ENCODE measurements around the gene RB1. TPM values are rescaled to one million over a fixed set of nuclear protein-coding genes. Genes with fewer than 3 reads are reported as not detected.

The RB1 gene
- total RNA-seq, 2 donors from 2014 or later: 42.1 to 43.7 TPM

DNA sequence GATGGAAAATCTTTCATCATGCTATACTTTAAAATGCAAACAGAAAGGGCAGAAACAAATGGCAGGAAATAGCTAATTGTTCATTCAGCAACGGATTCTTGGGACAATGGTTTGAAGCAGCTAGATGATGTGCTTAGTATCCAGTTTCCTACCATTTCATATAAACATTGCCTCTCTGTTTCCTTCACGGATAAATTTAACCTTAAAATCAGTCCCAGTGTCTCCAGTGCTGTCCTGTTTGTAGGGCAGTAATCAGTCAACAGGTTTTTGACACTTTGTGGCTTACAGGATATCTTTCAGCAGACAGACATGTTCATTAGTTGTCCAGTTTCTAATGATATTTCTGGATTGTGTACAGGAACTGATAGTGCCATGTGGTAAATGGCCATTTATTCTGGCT, 24.7 kb upstream of the RB1 start:
- no peaks in the 10 kb centered on the region for H3K4me1 ChIP-seq (replicated peaks)
- H3K4me3 ChIP-seq: no peak overlapping the region
- WGBS: 23% methylated on average over 2 of the region's 2 CpGs
- intact Hi-C loops (cut with DNase I): no loop called here
- TF ChIP-seq POLR2A (IDR thresholded peaks at IDR 0.05): no peak
- no peak for TF ChIP-seq POLR2AphosphoS5 (IDR thresholded peaks at IDR 0.05)
- TF ChIP-seq, protein P1, sequence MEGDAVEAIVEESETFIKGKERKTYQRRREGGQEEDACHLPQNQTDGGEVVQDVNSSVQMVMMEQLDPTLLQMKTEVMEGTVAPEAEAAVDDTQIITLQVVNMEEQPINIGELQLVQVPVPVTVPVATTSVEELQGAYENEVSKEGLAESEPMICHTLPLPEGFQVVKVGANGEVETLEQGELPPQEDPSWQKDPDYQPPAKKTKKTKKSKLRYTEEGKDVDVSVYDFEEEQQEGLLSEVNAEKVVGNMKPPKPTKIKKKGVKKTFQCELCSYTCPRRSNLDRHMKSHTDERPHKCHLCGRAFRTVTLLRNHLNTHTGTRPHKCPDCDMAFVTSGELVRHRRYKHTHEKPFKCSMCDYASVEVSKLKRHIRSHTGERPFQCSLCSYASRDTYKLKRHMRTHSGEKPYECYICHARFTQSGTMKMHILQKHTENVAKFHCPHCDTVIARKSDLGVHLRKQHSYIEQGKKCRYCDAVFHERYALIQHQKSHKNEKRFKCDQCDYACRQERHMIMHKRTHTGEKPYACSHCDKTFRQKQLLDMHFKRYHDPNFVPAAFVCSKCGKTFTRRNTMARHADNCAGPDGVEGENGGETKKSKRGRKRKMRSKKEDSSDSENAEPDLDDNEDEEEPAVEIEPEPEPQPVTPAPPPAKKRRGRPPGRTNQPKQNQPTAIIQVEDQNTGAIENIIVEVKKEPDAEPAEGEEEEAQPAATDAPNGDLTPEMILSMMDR (IDR thresholded peaks at IDR 0.05): no peak
- H3K36me3 ChIP-seq: no peaks in the 10 kb centered on the region
- no peak overlapping the region for H3K27ac ChIP-seq
- H3K27me3 ChIP-seq (replicated peaks; ENCODE audit: insufficient read depth): no peaks in the 10 kb centered on the region
- no peak for DNase-seq (ENCODE audit: low spot score)
- H3K9me3 ChIP-seq: no peaks in the 10 kb centered on the region

DNA sequence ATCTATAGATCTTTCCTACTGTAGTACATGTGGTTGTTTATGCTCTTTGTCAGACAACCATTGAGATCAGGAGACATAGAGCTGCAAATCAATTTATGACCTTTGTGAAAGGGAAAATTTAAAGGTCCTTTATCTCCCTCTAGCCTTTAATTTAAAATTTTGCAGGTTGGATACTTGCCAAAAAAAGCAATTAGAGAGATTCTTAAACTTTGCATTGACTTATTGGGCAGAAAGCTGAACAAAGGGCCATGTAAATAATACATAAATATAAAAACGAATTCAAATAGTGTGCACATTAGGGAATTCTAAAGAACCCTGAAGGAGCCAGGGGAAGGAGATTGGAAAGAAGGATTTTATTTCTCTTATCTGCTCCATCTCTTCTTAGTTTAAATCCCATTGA, 22.0 kb upstream of the RB1 start:
- Histone ChIP-seq H3K4me1 (replicated peaks) (no peaks in the 10 kb centered on the region), H3K9me3 (no peaks in the 10 kb centered on the region), H3K27ac (no peak overlapping the region), H3K4me3 (no peak overlapping the region), H3K36me3 (no peaks in the 10 kb centered on the region), H3K27me3 (replicated peaks; ENCODE audit: insufficient read depth) (no peaks in the 10 kb centered on the region)
- no peak for DNase-seq (ENCODE audit: low spot score)
- intact Hi-C loops (cut with DNase I): no loop called here
- 44% methylated on average over 1 of the region's 1 CpG for WGBS
- TF ChIP-seq POLR2AphosphoS5 (IDR thresholded peaks at IDR 0.05) (no peak), POLR2A (IDR thresholded peaks at IDR 0.05) (no peak)
- TF ChIP-seq, protein P1 (IDR thresholded peaks at IDR 0.05): no peak

DNA sequence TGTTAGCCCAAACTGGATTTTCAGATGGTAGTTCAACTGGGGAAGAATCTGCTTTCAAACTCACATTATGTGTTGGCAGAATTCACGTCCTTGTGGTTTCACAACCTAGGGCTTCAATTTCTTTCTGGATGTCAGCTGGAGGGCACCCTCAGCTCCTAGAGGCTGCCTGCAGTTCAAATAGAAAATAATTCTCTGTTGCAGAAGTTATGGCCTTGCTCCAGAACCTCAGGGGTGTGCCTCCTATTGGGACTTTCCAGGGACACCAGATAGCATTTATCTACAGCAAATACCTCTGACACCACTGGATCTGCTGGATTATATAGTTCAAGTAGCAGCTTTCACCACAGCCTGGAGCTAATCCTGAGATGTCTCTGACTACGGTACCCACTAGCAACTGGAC, 11.8 kb upstream of the RB1 start:
- Histone ChIP-seq H3K36me3 (no peaks in the 10 kb centered on the region), H3K9me3 (no peaks in the 10 kb centered on the region), H3K27ac (no peak overlapping the region), H3K27me3 (replicated peaks; ENCODE audit: insufficient read depth) (no peaks in the 10 kb centered on the region), H3K4me1 (replicated peaks) (no peaks in the 10 kb centered on the region), H3K4me3 (no peak overlapping the region)
- intact Hi-C loops (cut with DNase I): no loop called here
- WGBS: 74% methylated on average over 2 of the region's 2 CpGs
- no peak for DNase-seq (ENCODE audit: low spot score)
- TF ChIP-seq, protein P1 (IDR thresholded peaks at IDR 0.05): no peak
- TF ChIP-seq POLR2AphosphoS5 (IDR thresholded peaks at IDR 0.05): no peak
- TF ChIP-seq POLR2A (IDR thresholded peaks at IDR 0.05): no peak

DNA sequence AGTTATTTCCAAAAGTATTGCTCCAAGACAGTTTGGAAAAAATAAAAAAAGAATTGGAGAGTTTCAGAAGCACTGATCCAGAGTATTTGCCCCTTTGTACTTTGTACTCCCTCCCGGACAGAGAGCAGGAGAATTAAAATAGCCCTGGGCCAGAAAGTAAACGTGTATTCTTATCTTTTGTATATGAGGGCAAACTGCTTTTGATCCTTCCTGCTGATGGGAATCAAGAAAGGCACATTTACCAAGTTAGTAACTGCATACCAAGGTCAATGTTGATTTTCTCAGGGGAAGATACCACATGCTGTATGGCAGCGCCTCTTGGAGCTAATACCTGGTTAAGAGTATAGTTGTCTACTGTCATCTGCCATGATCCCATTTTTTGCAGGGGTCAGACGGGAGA, 10.9 kb upstream of the RB1 start:
- H3K9me3 ChIP-seq: no peaks in the 10 kb centered on the region
- H3K4me1 ChIP-seq (replicated peaks): no peaks in the 10 kb centered on the region
- DNase-seq (ENCODE audit: low spot score): no peak
- H3K4me3 ChIP-seq: no peak overlapping the region
- no peaks in the 10 kb centered on the region for H3K36me3 ChIP-seq
- H3K27me3 ChIP-seq (replicated peaks; ENCODE audit: insufficient read depth): no peaks in the 10 kb centered on the region
- TF ChIP-seq, protein P1 (IDR thresholded peaks at IDR 0.05): no peak
- TF ChIP-seq POLR2AphosphoS5 (IDR thresholded peaks at IDR 0.05) (no peak), POLR2A (IDR thresholded peaks at IDR 0.05) (no peak)
- 67% methylated on average over 4 of the region's 4 CpGs for WGBS
- intact Hi-C loops (cut with DNase I): no loop called here
- H3K27ac ChIP-seq: no peak overlapping the region

DNA sequence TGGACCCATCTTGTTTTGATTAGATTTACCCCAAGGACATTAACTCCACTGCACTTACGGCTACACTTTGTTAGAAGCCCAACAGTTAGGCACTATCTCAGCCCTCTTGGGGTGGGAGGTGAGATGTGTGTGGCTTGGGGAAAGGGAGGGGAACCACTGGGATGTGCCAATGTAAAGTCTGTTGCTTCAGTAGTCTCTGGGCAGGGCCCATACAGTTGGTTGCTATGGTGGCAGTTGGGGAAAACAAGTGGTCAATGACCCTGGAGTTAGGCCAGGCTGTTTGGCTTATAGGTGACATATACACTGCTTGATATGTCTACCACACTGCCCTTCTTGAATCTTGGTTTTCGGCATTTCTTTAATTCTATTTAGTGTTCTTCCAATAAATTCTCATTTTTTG, 8.9 kb upstream of the RB1 start:
- H3K9me3 ChIP-seq: no peaks in the 10 kb centered on the region
- DNase-seq (ENCODE audit: low spot score): no peak
- H3K36me3 ChIP-seq: no peaks in the 10 kb centered on the region
- intact Hi-C loops (cut with DNase I): no loop called here
- WGBS: 94% methylated on average over 2 of the region's 2 CpGs
- H3K27me3 ChIP-seq (replicated peaks; ENCODE audit: insufficient read depth): no peaks in the 10 kb centered on the region
- no peak overlapping the region for H3K4me3 ChIP-seq
- no peaks in the 10 kb centered on the region for H3K4me1 ChIP-seq (replicated peaks)
- H3K27ac ChIP-seq: no peak overlapping the region
- TF ChIP-seq POLR2A (IDR thresholded peaks at IDR 0.05) (no peak), POLR2AphosphoS5 (IDR thresholded peaks at IDR 0.05) (no peak)
- TF ChIP-seq, protein P1 (IDR thresholded peaks at IDR 0.05): no peak
